Neural progenitor cell (in vitro differentiated cells): ENCODE data around the gene DGLUCY. TPM values are rescaled to one million over a fixed set of nuclear protein-coding genes. Genes with fewer than 3 reads are reported as not detected.

ENCODE experiments used
- DNase-seq: peaks from one replicate; pipeline ENCODE4 v3.0.0-alpha.2; 2016; ENCODE audit warnings: low spot score
- H2AFZ ChIP-seq: fragments of 200-600 bp; sonication (generic); replicated peaks from 2 replicates; pipeline ENCODE4 v1.6.1; 2016; ENCODE audit warnings: antibody characterized with exemption
- H3F3A ChIP-seq: fragments of 200-600 bp; sonication (generic); 2 replicates; pipeline ENCODE4 v1.6.1; 2016; ENCODE audit warnings: antibody characterized with exemption, low read depth
- H3K27ac ChIP-seq: fragments of 200-600 bp; sonication (generic); 2 replicates; pipeline ENCODE4 v1.5.1; 2016; ENCODE audit warnings: mild to moderate bottlenecking
- H3K27me3 ChIP-seq: fragments of 200-600 bp; sonication (generic); 2 replicates; pipeline ENCODE4 v1.6.1; 2016; ENCODE audit warnings: mild to moderate bottlenecking, moderate library complexity
- H3K36me3 ChIP-seq: fragments of 200-600 bp; sonication (generic); 2 replicates; pipeline ENCODE4 v1.5.1; 2016
- H3K4me1 ChIP-seq: fragments of 200-600 bp; sonication (generic); 2 replicates; pipeline ENCODE4 v1.6.1; 2016; ENCODE audit warnings: mixed run types
- H3K4me2 ChIP-seq: fragments of 200-600 bp; sonication (generic); 2 replicates; pipeline ENCODE4 v1.6.1; 2016
- H3K4me3 ChIP-seq: fragments of 200-600 bp; sonication (generic); 2 replicates; pipeline ENCODE4 v1.5.1; 2016
- H3K79me2 ChIP-seq: fragments of 200-600 bp; sonication (generic); 2 replicates; pipeline ENCODE4 v1.6.1; 2016; ENCODE audit warnings: low read depth
- H3K9ac ChIP-seq: fragments of 200-600 bp; sonication (generic); 2 replicates; pipeline ENCODE4 v1.6.1; 2016
- H3K9me3 ChIP-seq: fragments of 200-600 bp; sonication (generic); 2 replicates; pipeline ENCODE4 v1.5.1; 2016; ENCODE audit warnings: low read depth
- H4K20me1 ChIP-seq: fragments of 200-600 bp; sonication (generic); 2 replicates; pipeline ENCODE4 v1.6.1; 2016; ENCODE audit warnings: low read depth
- H3K27ac Mint-ChIP-seq: 3 replicates; pipeline ENCODE4 v1.8.0; 2021; ENCODE audit warnings: mixed read lengths
- H3K27me3 Mint-ChIP-seq: 2 replicates; pipeline ENCODE4 v1.8.0; 2022; ENCODE audit warnings: low read depth, mild to moderate bottlenecking, inconsistent platforms, moderate library complexity, mixed read lengths; ENCODE audit not compliant: insufficient read depth
- H3K36me3 Mint-ChIP-seq: 3 replicates; pipeline ENCODE4 v1.8.0; 2021; ENCODE audit warnings: mixed read lengths
- H3K4me1 Mint-ChIP-seq: 3 replicates; pipeline ENCODE4 v1.8.0; 2021; ENCODE audit warnings: mixed read lengths
- H3K4me3 Mint-ChIP-seq: 3 replicates; pipeline ENCODE4 v1.8.0; 2021; ENCODE audit warnings: mild to moderate bottlenecking, moderate library complexity, mixed read lengths
- H3K9me3 Mint-ChIP-seq: 3 replicates; pipeline ENCODE4 v1.8.0; 2020; ENCODE audit warnings: mixed read lengths
- EZH2 ChIP-seq: fragments of 200-600 bp; sonication (generic); IDR thresholded peaks from 2 replicates; pipeline ENCODE4 v1.6.1; 2017; ENCODE audit warnings: antibody characterized with exemption, mild to moderate bottlenecking, moderate library complexity
- EZH2phosphoT487 ChIP-seq: fragments of 200-600 bp; sonication (generic); IDR thresholded peaks from 2 replicates; pipeline ENCODE4 v1.6.1; 2017; ENCODE audit warnings: antibody characterized with exemption
- total RNA-seq: library from RNA; depleted of rRNA; stranded (reverse); fragments of >200 nt; gene quantifications from 2 replicates; pipeline ENCODE4 v1.2.3, GENCODE V29; 2015; ENCODE audit warnings: low replicate concordance
- TF ChIP-seq, protein P1 (sequence below): fragments of 200-600 bp; sonication (generic); IDR thresholded peaks from 2 replicates; pipeline ENCODE4 v1.5.1; 2017; ENCODE audit warnings: antibody characterized with exemption, mild to moderate bottlenecking

Gene DGLUCY
- total RNA-seq, 1 donor from 2014 or later, result 17.0 TPM

DNA sequence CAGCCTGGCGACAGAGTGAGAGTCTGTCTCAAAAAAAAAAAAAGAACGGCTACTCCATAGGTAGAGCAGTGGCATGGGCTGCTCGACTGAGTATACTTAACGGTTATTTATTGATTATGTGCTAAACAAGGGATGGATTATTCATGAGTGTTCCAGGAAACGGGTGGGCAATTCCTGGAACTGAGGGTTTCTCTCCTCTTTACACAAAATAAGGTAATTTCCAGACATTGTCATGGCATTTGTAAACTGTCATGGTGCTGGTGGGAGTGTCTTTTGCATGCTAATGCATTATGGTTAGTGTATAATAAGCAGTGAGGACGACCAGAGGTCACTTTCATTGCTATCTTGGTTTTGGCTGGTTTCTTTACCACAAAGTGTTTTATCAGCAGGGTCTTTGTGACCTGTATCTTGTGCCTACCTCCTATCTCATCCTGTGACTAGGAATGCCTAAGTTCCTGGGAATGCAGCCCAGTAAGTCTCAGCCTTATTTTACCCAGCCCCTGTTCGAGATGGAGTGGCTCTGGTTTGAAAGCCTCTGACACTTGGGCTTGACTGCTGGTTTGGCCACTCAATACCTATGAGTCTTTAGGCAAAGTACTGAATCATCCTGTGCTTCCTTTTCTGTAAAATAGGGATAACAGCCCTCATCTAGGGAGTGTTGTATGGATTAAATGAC lies 3.2 kb downstream of the DGLUCY start:
- H3K27ac Mint-ChIP-seq, result no peak overlapping the region
- no peak overlapping the region for H2AFZ ChIP-seq
- peaks cover 32% of the 10 kb centered on the region for H3K79me2 ChIP-seq
- H3K4me3 Mint-ChIP-seq, result no peak overlapping the region
- H3K9me3 Mint-ChIP-seq, result peaks cover 5% of the 10 kb centered on the region
- no peak overlapping the region for H3K4me3 ChIP-seq
- H3K27ac ChIP-seq, result no peak overlapping the region
- H3F3A ChIP-seq, result peaks cover 33% of the 10 kb centered on the region
- H3K4me1 ChIP-seq, result peaks cover 30% of the 10 kb centered on the region
- no peaks in the 10 kb centered on the region for H3K36me3 ChIP-seq
- no peaks in the 10 kb centered on the region for H3K9me3 ChIP-seq
- peaks cover 37% of the 10 kb centered on the region for H3K4me1 Mint-ChIP-seq
- peaks cover 21% of the 10 kb centered on the region for H3K36me3 Mint-ChIP-seq
- no peaks in the 10 kb centered on the region for H3K27me3 ChIP-seq
- DNase-seq, result no peak
- TF ChIP-seq EZH2 (no peak), EZH2phosphoT487 (no peak)
- TF ChIP-seq, protein P1, sequence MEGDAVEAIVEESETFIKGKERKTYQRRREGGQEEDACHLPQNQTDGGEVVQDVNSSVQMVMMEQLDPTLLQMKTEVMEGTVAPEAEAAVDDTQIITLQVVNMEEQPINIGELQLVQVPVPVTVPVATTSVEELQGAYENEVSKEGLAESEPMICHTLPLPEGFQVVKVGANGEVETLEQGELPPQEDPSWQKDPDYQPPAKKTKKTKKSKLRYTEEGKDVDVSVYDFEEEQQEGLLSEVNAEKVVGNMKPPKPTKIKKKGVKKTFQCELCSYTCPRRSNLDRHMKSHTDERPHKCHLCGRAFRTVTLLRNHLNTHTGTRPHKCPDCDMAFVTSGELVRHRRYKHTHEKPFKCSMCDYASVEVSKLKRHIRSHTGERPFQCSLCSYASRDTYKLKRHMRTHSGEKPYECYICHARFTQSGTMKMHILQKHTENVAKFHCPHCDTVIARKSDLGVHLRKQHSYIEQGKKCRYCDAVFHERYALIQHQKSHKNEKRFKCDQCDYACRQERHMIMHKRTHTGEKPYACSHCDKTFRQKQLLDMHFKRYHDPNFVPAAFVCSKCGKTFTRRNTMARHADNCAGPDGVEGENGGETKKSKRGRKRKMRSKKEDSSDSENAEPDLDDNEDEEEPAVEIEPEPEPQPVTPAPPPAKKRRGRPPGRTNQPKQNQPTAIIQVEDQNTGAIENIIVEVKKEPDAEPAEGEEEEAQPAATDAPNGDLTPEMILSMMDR, result no peak
- H3K4me2 ChIP-seq, result no peak overlapping the region
- H3K27me3 Mint-ChIP-seq, result no peaks in the 10 kb centered on the region
- no peaks in the 10 kb centered on the region for H4K20me1 ChIP-seq
- H3K9ac ChIP-seq, result no peak overlapping the region

DNA sequence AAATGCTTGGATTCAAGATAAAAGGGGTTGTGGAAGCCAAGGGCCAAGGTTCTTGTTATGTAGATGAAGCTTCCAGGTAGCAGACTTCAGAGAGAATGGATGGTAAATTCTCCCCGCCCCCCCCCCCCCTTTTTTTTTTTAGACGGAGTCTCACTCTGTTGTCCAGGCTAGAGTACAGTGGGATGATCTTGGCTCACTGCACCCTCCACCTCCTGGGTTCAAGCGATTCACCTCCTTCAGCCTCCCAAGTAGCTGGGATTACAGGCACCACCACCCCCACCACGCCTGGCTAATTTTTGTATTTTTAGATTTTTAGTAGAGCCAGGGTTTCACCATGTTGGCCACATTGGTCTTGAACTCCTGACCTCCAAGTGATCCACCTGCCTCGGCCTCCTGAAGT lies 4.1 kb downstream of the DGLUCY start:
- Histone ChIP-seq H3K27me3 (no peaks in the 10 kb centered on the region), H4K20me1 (no peaks in the 10 kb centered on the region), H3F3A (peaks cover 28% of the 10 kb centered on the region), H3K9me3 (no peaks in the 10 kb centered on the region), H3K4me2 (no peak overlapping the region), H3K79me2 (peaks cover 32% of the 10 kb centered on the region), H2AFZ (no peak overlapping the region), H3K27ac (no peak overlapping the region), H3K4me1 (peaks cover 25% of the 10 kb centered on the region), H3K4me3 (no peak overlapping the region), H3K36me3 (no peaks in the 10 kb centered on the region), H3K9ac (no peak overlapping the region)
- TF ChIP-seq, protein P1, result no peak
- TF ChIP-seq EZH2phosphoT487, result no peak
- no peak for TF ChIP-seq EZH2
- Mint-ChIP-seq H3K36me3 (peaks cover 21% of the 10 kb centered on the region), H3K27me3 (no peaks in the 10 kb centered on the region), H3K4me3 (no peak overlapping the region), H3K9me3 (peaks cover 5% of the 10 kb centered on the region), H3K27ac (no peak overlapping the region), H3K4me1 (peaks cover 31% of the 10 kb centered on the region)
- no peak for DNase-seq

DNA sequence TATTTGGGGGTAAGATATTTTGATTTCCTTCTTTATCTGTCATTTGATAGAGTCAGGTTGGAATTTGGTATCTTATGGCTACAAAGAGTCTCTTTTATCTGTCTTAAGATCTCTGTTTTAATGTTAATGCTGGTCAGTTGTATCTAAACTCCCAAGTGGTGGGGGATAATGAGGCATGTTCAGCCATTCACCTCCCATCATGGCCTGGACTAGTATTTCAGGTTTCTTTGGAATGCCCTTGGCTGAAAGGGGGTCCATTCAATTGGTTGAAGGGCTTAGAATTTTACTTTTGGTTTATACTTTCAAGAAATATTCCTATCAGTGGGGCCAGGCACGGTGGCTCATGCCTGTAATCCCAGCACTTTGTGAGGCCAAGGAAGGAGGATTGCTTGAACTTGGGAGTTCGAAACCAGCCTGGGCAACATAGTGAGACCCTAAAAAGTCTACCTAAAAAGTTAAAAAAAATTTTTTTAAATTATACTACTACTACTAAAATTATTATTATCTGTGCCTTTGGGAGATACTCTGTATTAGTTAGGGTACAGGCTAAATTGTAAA lies 4.7 kb downstream of the DGLUCY start:
- peaks cover 22% of the 10 kb centered on the region for H3F3A ChIP-seq
- Mint-ChIP-seq H3K36me3 (peaks cover 21% of the 10 kb centered on the region), H3K27ac (no peak overlapping the region), H3K4me3 (no peak overlapping the region), H3K27me3 (no peaks in the 10 kb centered on the region), H3K9me3 (peaks cover 5% of the 10 kb centered on the region), H3K4me1 (peaks cover 25% of the 10 kb centered on the region)
- H3K9me3 ChIP-seq, result no peaks in the 10 kb centered on the region
- peaks cover 35% of the 10 kb centered on the region for H3K79me2 ChIP-seq
- peaks cover 19% of the 10 kb centered on the region for H3K4me1 ChIP-seq
- no peaks in the 10 kb centered on the region for H3K27me3 ChIP-seq
- no peak overlapping the region for H2AFZ ChIP-seq
- H3K9ac ChIP-seq, result no peak overlapping the region
- no peak for DNase-seq
- H3K36me3 ChIP-seq, result no peaks in the 10 kb centered on the region
- no peaks in the 10 kb centered on the region for H4K20me1 ChIP-seq
- no peak for TF ChIP-seq EZH2
- no peak overlapping the region for H3K4me3 ChIP-seq
- H3K4me2 ChIP-seq, result no peak overlapping the region
- H3K27ac ChIP-seq, result no peak overlapping the region
